ENCODE data around the gene BZW2. TPM values are rescaled to one million over a fixed set of nuclear protein-coding genes. Genes with fewer than 3 reads are reported as not detected.
A peak's percentile ranks its signal among the peaks of the same experiment; 100 is the strongest.

Gene BZW2
- total RNA-seq, 1 donor from 2014 or later, result 126 TPM

GRCh38 chr7:16712916-16713315 is 66.9 kb downstream of the BZW2 start:
- Histone ChIP-seq H3K79me2 (ENCODE audit: low read depth) (no peaks in the 10 kb centered on the region), H3K4me1 (peaks cover 9% of the 10 kb centered on the region), H3K9me3 (ENCODE audit: low read depth) (no peaks in the 10 kb centered on the region), H3K27ac (no peak overlapping the region), H3F3A (ENCODE audit: low read depth) (no peaks in the 10 kb centered on the region), H4K20me1 (ENCODE audit: low read depth) (no peaks in the 10 kb centered on the region), H3K9ac (no peak overlapping the region), H3K27me3 (no peaks in the 10 kb centered on the region), H2AFZ (replicated peaks) (no peak overlapping the region), H3K36me3 (no peaks in the 10 kb centered on the region), H3K4me2 (no peak overlapping the region), H3K4me3 (no peak overlapping the region)
- Mint-ChIP-seq H3K4me1 (no peaks in the 10 kb centered on the region), H3K9me3 (no peaks in the 10 kb centered on the region), H3K27me3 (ENCODE audit: insufficient read depth, low read depth) (no peaks in the 10 kb centered on the region), H3K4me3 (no peak overlapping the region), H3K27ac (no peak overlapping the region), H3K36me3 (peaks cover 4% of the 10 kb centered on the region)
- TF ChIP-seq CTCF (IDR thresholded peaks at IDR 0.05), result no peak
- no peak for TF ChIP-seq EZH2 (IDR thresholded peaks at IDR 0.05)
- no peak for TF ChIP-seq EZH2phosphoT487 (IDR thresholded peaks at IDR 0.05)
- peak; percentile 16 for DNase-seq (ENCODE audit: low spot score)

- Mint-ChIP-seq H3K9me3 (no peaks in the 10 kb centered on the region), H3K4me3 (no peak overlapping the region), H3K4me1 (no peaks in the 10 kb centered on the region), H3K36me3 (peaks cover 1% of the 10 kb centered on the region), H3K27ac (no peak overlapping the region), H3K27me3 (ENCODE audit: insufficient read depth, low read depth) (no peaks in the 10 kb centered on the region)
- H3K4me2 ChIP-seq, result no peak overlapping the region
- TF ChIP-seq EZH2phosphoT487 (IDR thresholded peaks at IDR 0.05) (no peak), EZH2 (IDR thresholded peaks at IDR 0.05) (no peak)
- H3F3A ChIP-seq (ENCODE audit: low read depth), result no peaks in the 10 kb centered on the region
- no peaks in the 10 kb centered on the region for H3K27me3 ChIP-seq
- no peaks in the 10 kb centered on the region for H3K79me2 ChIP-seq (ENCODE audit: low read depth)
- H3K9ac ChIP-seq, result no peak overlapping the region
- no peaks in the 10 kb centered on the region for H4K20me1 ChIP-seq (ENCODE audit: low read depth)
- H3K27ac ChIP-seq, result no peak overlapping the region
- H3K4me3 ChIP-seq, result no peak overlapping the region
- H3K36me3 ChIP-seq, result no peaks in the 10 kb centered on the region
- H3K9me3 ChIP-seq (ENCODE audit: low read depth), result no peaks in the 10 kb centered on the region
- no peak for DNase-seq (ENCODE audit: low spot score)
- H3K4me1 ChIP-seq, result peaks cover 9% of the 10 kb centered on the region
- H2AFZ ChIP-seq (replicated peaks), result no peak overlapping the region
These were observed 69.9 kb downstream of the BZW2 start for GRCh38 chr7:16715928-16716327.

- H2AFZ ChIP-seq (replicated peaks), result no peak overlapping the region
- no peaks in the 10 kb centered on the region for H3K27me3 Mint-ChIP-seq (ENCODE audit: insufficient read depth, low read depth)
- no peaks in the 10 kb centered on the region for H3K9me3 Mint-ChIP-seq
- H3K4me2 ChIP-seq, result no peak overlapping the region
- no peak overlapping the region for H3K27ac ChIP-seq
- no peak overlapping the region for H3K4me3 ChIP-seq
- H3K79me2 ChIP-seq (ENCODE audit: low read depth), result no peaks in the 10 kb centered on the region
- no peaks in the 10 kb centered on the region for H3K36me3 ChIP-seq
- TF ChIP-seq EZH2 (IDR thresholded peaks at IDR 0.05), result no peak
- no peak for TF ChIP-seq EZH2phosphoT487 (IDR thresholded peaks at IDR 0.05)
- TF ChIP-seq CTCF (IDR thresholded peaks at IDR 0.05), result no peak
- no peaks in the 10 kb centered on the region for H3K27me3 ChIP-seq
- H3K4me1 Mint-ChIP-seq, result peaks cover 5% of the 10 kb centered on the region
- H3K9me3 ChIP-seq (ENCODE audit: low read depth), result no peaks in the 10 kb centered on the region
- no peak overlapping the region for H3K27ac Mint-ChIP-seq
- no peaks in the 10 kb centered on the region for H3K36me3 Mint-ChIP-seq
- no peak overlapping the region for H3K4me3 Mint-ChIP-seq
- no peaks in the 10 kb centered on the region for H3K4me1 ChIP-seq
- DNase-seq (ENCODE audit: low spot score), result no peak
- H3F3A ChIP-seq (ENCODE audit: low read depth), result no peaks in the 10 kb centered on the region
- no peaks in the 10 kb centered on the region for H4K20me1 ChIP-seq (ENCODE audit: low read depth)
- H3K9ac ChIP-seq, result no peak overlapping the region
These were observed 72.2 kb downstream of the BZW2 start for GRCh38 chr7:16718111-16718656.

GRCh38 chr7:16719699-16720098 is 73.7 kb downstream of the BZW2 start:
- Histone ChIP-seq H3K27ac (no peak overlapping the region), H4K20me1 (ENCODE audit: low read depth) (no peaks in the 10 kb centered on the region), H3K79me2 (ENCODE audit: low read depth) (no peaks in the 10 kb centered on the region), H3K4me2 (no peak overlapping the region), H3K27me3 (no peaks in the 10 kb centered on the region), H3K4me1 (no peaks in the 10 kb centered on the region), H3K9me3 (ENCODE audit: low read depth) (no peaks in the 10 kb centered on the region), H3F3A (ENCODE audit: low read depth) (no peaks in the 10 kb centered on the region), H3K36me3 (no peaks in the 10 kb centered on the region), H3K9ac (no peak overlapping the region), H2AFZ (replicated peaks) (no peak overlapping the region), H3K4me3 (no peak overlapping the region)
- H3K27ac Mint-ChIP-seq, result no peak overlapping the region
- DNase-seq (ENCODE audit: low spot score), result no peak
- H3K36me3 Mint-ChIP-seq, result no peaks in the 10 kb centered on the region
- TF ChIP-seq CTCF (IDR thresholded peaks at IDR 0.05) (no peak), EZH2 (IDR thresholded peaks at IDR 0.05) (no peak), EZH2phosphoT487 (IDR thresholded peaks at IDR 0.05) (no peak)
- H3K4me1 Mint-ChIP-seq, result peaks cover 5% of the 10 kb centered on the region
- H3K27me3 Mint-ChIP-seq (ENCODE audit: insufficient read depth, low read depth), result no peaks in the 10 kb centered on the region
- H3K9me3 Mint-ChIP-seq, result no peaks in the 10 kb centered on the region
- H3K4me3 Mint-ChIP-seq, result no peak overlapping the region
